Thyroid gland (tissue), 4 donors: Measurements from ENCODE around the gene DRAM1. TPM values are rescaled to one million over a fixed set of nuclear protein-coding genes. Genes with fewer than 3 reads are reported as not detected.

ENCODE experiments used
- DNase-seq, 2 donors: peaks; one replicate each; pipeline ENCODE4 v3.0.0-alpha.2; 2019
- H3K27ac ChIP-seq, 3 donors: fragments of 200-600 bp; sonication (generic); 1 replicate in 2 of 3; 2 replicates in 1 of 3; pipeline ENCODE4 v1.5.1; 2016 to 2019; ENCODE audit warnings: mild to moderate bottlenecking in 1 of 3, moderate library complexity in 1 of 3
- H3K27me3 ChIP-seq: fragments of 200-600 bp; sonication (generic); one replicate; pipeline ENCODE4 v1.5.1; 2019
- H3K36me3 ChIP-seq, 2 donors: fragments of 200-600 bp; sonication (generic); one replicate each; pipeline ENCODE4 v1.5.1; 2016 to 2019
- H3K4me1 ChIP-seq, 2 donors: fragments of 200-600 bp; sonication (generic); one replicate each; pipeline ENCODE4 v1.5.1; 2017 to 2019
- H3K4me3 ChIP-seq, 3 donors: fragments of 200-600 bp; sonication (generic); replicated peaks in 1 of 3; 1 replicate in 2 of 3; 2 replicates in 1 of 3; pipeline ENCODE4 v1.5.1; 2016; ENCODE audit warnings: mild to moderate bottlenecking in 1 of 3
- H3K9me3 ChIP-seq: fragments of 200-600 bp; sonication (generic); one replicate; pipeline ENCODE4 v1.5.1; 2017
- POLR2A ChIP-seq, 2 donors: fragments of 450-650 bp; IDR thresholded peaks; one replicate each; pipeline ENCODE4 v1.6.1; 2017; ENCODE audit warnings: antibody characterized with exemption in 2 of 2, mild to moderate bottlenecking in 2 of 2, moderate library complexity in 1 of 2
- WGBS, 2 donors: methylation state at CpG; one replicate each; pipeline ENCODE4 v1.1.5; 2017; 5-methylcytosine and 5-hydroxymethylcytosine counted together
- intact Hi-C: fragments of 100-400 bp; cut with DNase I; formaldehyde crosslinking; loops from one replicate; pipeline ENCODE4 v1.15.1; 2023
- total RNA-seq, 4 donors: library from RNA; depleted of rRNA; stranded (reverse); fragments of >200 nt; gene quantifications; one replicate each; pipeline ENCODE4 v1.2.3, GENCODE V29; 2016
- TF ChIP-seq, protein P1 (sequence below), 6 experiments: fragments of 200-600 bp in 3 of 6; fragments of 450-650 bp in 3 of 6; sonication (generic) in 3 of 6; IDR thresholded peaks; one replicate each; pipeline ENCODE4 v1.5.1; 2016 to 2019; ENCODE audit warnings: antibody characterized with exemption in 6 of 6, mild to moderate bottlenecking in 2 of 6, inconsistent platforms in 1 of 6, moderate library complexity in 1 of 6

DRAM1 gene
- total RNA-seq, 4 donors from 2014 or later: 7.8 to 31.0 (median 14.1) TPM

DNA sequence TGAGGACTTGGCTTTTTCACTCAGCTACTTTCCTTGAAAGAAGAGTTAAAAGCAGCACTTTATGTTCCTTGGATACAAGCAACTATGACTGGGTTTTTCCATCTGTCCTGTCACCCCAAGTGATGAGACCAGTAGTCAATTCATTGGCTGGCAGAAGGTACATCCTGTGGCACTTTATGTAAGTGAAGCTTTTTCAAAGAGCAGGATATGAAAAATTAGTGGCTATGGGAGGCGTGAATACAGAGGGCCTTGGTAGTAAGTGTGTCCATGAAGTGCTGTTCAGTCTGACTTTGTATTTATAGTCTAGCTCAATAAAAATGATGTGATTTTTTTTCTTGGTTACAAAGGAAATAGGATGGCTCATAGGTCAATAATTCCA, 68.8 kb downstream of the DRAM1 start:
- H3K27ac ChIP-seq: no peak overlapping the region
- TF ChIP-seq POLR2A (IDR thresholded peaks at IDR 0.05): no peak
- H3K4me1 ChIP-seq: no peaks in the 10 kb centered on the region
- intact Hi-C loops: loop anchor here (10.0 kb wide), 1 partner anchor 809 kb away; no protein-coding TSS in a partner anchor
- no peaks in the 10 kb centered on the region for H3K9me3 ChIP-seq
- no peak for DNase-seq
- no peak overlapping the region for H3K4me3 ChIP-seq
- WGBS, 2 donors: 85 to 90% methylated on average over 1 of the region's 1 CpG
- no peaks in the 10 kb centered on the region for H3K36me3 ChIP-seq
- H3K27me3 ChIP-seq: no peaks in the 10 kb centered on the region

DNA sequence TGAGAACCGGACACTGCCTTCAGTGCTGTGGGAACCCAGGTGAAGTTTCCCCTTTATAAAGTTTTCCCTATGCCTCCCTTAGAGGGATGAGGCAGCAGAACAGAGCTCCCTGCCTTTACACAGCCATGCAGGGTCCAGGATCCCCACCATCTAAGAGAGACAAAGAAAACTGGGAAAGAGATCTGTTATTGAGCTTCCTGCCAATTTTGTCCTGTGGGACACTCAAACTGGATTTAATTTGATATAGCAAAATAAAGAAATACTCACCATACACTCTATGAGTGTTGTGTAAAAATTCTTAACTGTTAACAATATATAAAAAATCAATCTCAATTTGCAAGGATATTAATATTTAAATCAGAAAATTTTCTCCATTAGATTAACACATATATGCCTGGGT, 69.9 kb downstream of the DRAM1 start:
- 90 to 95% methylated on average over 1 of the region's 1 CpG for WGBS, 2 donors

DNA sequence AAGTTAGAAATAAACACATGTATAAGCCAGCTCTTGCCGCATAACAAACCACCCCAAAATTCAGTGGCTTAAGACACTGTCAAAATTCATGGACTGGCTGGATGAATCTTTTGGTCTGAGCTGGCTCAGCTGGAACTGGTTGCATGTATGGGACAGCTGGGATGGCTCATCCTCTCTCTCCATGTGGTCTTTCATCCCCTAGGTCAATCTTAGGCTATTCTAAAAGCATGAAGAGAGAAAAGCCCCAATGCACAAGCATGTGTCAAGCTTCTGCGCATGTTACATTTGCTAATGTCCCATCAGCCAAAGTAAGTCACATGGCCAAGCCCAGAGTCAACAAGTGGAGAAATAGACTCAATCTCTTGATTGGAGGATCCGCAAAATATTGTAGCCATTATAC, 71.0 kb downstream of the DRAM1 start:
- WGBS, 2 donors: 74 to 94% methylated on average over 3 of the region's 3 CpGs

More for the DNA sequence above, 69.9 kb downstream of the DRAM1 start:
- Histone ChIP-seq H3K4me1 (no peaks in the 10 kb centered on the region), H3K27me3 (no peaks in the 10 kb centered on the region), H3K9me3 (no peaks in the 10 kb centered on the region), H3K4me3 (no peak overlapping the region), H3K36me3 (no peaks in the 10 kb centered on the region), H3K27ac (no peak overlapping the region)
- intact Hi-C loops: loop anchor here (10.0 kb wide), 1 partner anchor 807 kb away; no protein-coding TSS in a partner anchor
- TF ChIP-seq POLR2A (IDR thresholded peaks at IDR 0.05): no peak
- TF ChIP-seq, protein P1, sequence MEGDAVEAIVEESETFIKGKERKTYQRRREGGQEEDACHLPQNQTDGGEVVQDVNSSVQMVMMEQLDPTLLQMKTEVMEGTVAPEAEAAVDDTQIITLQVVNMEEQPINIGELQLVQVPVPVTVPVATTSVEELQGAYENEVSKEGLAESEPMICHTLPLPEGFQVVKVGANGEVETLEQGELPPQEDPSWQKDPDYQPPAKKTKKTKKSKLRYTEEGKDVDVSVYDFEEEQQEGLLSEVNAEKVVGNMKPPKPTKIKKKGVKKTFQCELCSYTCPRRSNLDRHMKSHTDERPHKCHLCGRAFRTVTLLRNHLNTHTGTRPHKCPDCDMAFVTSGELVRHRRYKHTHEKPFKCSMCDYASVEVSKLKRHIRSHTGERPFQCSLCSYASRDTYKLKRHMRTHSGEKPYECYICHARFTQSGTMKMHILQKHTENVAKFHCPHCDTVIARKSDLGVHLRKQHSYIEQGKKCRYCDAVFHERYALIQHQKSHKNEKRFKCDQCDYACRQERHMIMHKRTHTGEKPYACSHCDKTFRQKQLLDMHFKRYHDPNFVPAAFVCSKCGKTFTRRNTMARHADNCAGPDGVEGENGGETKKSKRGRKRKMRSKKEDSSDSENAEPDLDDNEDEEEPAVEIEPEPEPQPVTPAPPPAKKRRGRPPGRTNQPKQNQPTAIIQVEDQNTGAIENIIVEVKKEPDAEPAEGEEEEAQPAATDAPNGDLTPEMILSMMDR (IDR thresholded peaks at IDR 0.05): no peak
- DNase-seq: no peak

DNA sequence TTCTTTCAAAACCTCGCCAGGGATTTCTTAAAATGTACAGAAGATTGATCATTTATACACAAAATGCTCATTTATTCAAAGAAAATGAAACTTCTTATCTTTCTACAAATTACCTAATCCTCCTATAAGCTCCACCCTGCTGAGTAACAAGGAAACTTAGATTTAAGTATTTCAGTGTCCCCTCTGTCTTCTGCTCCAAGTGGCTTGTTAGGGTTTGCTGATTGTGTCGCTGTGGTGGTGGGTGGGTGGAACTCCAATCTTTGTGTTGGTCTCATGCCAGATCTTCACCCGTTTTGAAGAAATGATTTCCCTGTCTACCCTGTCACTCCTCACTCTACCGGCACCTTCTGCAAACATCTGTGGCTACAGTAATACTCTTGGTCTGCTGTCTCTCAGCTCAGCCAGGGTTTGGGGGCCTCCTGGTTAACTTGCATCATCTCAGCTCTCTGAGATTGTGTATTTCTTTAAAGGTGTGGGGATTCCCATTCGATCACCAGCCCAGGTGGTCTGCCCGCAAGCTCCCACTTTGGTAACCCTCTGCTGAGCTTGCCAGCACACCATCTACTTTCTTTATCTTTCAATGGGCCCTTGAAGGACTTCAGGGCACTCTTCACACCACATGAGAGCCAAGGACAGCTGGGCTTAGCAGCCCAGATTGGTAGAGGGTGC, 73.8 kb downstream of the DRAM1 start:
- intact Hi-C loops: no loop called here
- no peak overlapping the region for H3K4me3 ChIP-seq
- no peaks in the 10 kb centered on the region for H3K27me3 ChIP-seq
- WGBS, 2 donors: 80 to 82% methylated on average over 6 of the region's 6 CpGs
- H3K4me1 ChIP-seq: no peaks in the 10 kb centered on the region
- no peaks in the 10 kb centered on the region for H3K36me3 ChIP-seq
- no peak for DNase-seq
- no peaks in the 10 kb centered on the region for H3K9me3 ChIP-seq
- TF ChIP-seq, protein P1 (IDR thresholded peaks at IDR 0.05): no peak
- no peak for TF ChIP-seq POLR2A (IDR thresholded peaks at IDR 0.05)
- H3K27ac ChIP-seq: no peak overlapping the region

More for the DNA sequence above, 71.0 kb downstream of the DRAM1 start:
- no peak for TF ChIP-seq POLR2A (IDR thresholded peaks at IDR 0.05)
- intact Hi-C loops: loop anchor here (10.0 kb wide), 1 partner anchor 806 kb away; no protein-coding TSS in a partner anchor
- Histone ChIP-seq H3K9me3 (no peaks in the 10 kb centered on the region), H3K27me3 (no peaks in the 10 kb centered on the region), H3K27ac (no peak overlapping the region), H3K36me3 (no peaks in the 10 kb centered on the region), H3K4me1 (no peaks in the 10 kb centered on the region), H3K4me3 (no peak overlapping the region)
- DNase-seq: no peak

DNA sequence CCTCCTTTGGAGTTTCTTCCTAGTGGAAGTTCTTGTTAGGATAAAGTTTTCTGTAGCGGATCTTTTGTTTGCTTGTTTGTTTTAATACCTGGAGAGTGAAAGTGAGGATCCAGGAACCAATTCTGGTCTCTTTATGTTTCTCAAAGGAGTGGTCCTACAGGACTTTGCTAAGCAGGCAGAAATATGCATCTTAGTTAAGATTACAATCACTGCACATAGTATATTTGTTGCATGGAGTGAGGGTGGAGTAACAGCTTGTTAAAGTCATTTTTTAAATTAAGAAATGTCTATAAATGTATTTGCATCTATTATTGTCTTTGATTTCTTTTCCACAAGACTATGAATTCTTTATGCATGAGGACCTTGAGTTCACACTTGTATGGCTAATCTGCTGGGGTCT, 76.7 kb downstream of the DRAM1 start:
- H3K4me3 ChIP-seq: no peak overlapping the region
- H3K27ac ChIP-seq: no peak overlapping the region
- H3K27me3 ChIP-seq: no peaks in the 10 kb centered on the region
- H3K36me3 ChIP-seq: no peaks in the 10 kb centered on the region
- TF ChIP-seq, protein P1 (IDR thresholded peaks at IDR 0.05): no peak
- TF ChIP-seq POLR2A (IDR thresholded peaks at IDR 0.05): no peak
- DNase-seq: no peak
- H3K9me3 ChIP-seq: no peaks in the 10 kb centered on the region
- intact Hi-C loops: no loop called here
- 93 to 100% methylated on average over 1 of the region's 1 CpG for WGBS, 2 donors
- no peaks in the 10 kb centered on the region for H3K4me1 ChIP-seq

DNA sequence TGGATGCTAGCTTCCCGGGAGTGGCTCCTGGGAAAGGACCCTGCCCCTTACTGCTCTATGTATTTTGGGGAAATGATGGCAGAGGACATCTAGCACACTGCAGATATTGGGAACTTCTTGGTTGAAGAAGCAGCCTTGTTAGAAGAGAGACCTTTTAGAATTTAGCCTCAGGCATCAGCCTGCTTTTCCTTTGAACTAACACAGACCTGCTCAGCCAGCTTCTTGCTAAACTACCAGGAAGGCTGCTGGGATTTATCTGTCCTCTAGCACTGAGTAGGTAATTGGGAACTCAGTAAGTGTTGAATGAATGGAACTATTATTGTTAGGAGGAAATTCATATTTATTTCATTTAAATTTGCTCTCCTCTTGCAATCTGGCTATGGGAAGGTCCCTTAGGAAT, 77.3 kb downstream of the DRAM1 start:
- WGBS, 2 donors: 30 to 91% methylated on average over 1 of the region's 1 CpG
- no peaks in the 10 kb centered on the region for H3K9me3 ChIP-seq
- DNase-seq: no peak
- no peaks in the 10 kb centered on the region for H3K36me3 ChIP-seq
- no peak overlapping the region for H3K4me3 ChIP-seq
- H3K27me3 ChIP-seq: no peaks in the 10 kb centered on the region
- H3K4me1 ChIP-seq: no peaks in the 10 kb centered on the region
- TF ChIP-seq POLR2A (IDR thresholded peaks at IDR 0.05): no peak
- TF ChIP-seq, protein P1 (IDR thresholded peaks at IDR 0.05): no peak
- no peak overlapping the region for H3K27ac ChIP-seq
- intact Hi-C loops: no loop called here
